Uterus (tissue), 2 donors: ENCODE results near the gene RAPGEFL1.

Experiments
- CTCF ChIP-seq, 4 experiments: fragments of 200-600 bp in 2 of 4; fragments of 450-650 bp in 2 of 4; sonication (generic) in 2 of 4; IDR thresholded peaks; one replicate each; pipeline ENCODE4 v1.5.1; 2016 to 2019; ENCODE audit warnings: antibody characterized with exemption in 4 of 4, mild to moderate bottlenecking in 2 of 4, moderate library complexity in 1 of 4
- POLR2A ChIP-seq, 2 donors: fragments of 450-650 bp; IDR thresholded peaks; one replicate each; pipeline ENCODE4 v1.6.1; 2016; ENCODE audit warnings: antibody characterized with exemption in 2 of 2, mild to moderate bottlenecking in 1 of 2, moderate library complexity in 1 of 2

DNA sequence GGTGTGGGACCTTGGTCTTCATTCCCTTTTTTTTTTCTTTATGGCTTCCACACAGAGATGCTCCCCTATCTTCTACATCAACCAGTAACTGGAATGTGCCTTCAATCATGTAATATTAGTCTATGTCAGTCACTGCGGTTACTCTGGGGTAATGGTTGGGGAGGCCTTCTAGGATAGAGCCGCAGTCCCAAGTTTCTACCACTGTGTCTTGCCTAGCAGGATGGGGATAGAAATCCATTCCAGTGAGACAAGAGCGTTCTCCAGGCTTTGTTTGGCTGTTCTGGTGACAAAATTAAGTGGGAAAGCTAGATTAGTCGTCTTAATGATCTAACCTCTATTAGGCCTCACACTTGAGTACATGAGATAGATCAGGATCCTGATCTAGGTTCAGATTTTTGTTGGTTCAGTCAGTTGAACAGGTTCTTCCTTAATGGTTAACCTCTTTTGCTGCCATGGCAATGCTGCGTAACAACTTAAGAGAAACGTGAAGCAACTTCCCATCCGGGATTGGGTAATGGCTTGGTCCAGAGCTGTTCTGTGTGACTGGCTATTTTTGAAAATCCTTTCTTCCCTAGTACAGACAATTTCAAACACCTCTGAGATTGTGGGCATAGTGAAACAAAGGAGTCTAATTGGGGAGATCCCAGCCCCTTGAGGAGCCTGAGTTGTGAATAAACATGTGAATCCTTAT, 46.8 kb upstream of the RAPGEFL1 start:
- TF ChIP-seq CTCF (IDR thresholded peaks at IDR 0.05) (no peak), POLR2A (IDR thresholded peaks at IDR 0.05) (no peak)
